IMR-90 (cell line): Measurements from ENCODE around the gene ZKSCAN7. TPM values are rescaled to one million over a fixed set of nuclear protein-coding genes. Genes with fewer than 3 reads are reported as not detected.

Experiments used
- ATAC-seq: fragments of 200-7000 bp; cut with Tn5 transposase; 2 replicates; pipeline ENCODE4 v1.9.1; 2020; ENCODE audit warnings: low read depth, mild to moderate bottlenecking, moderate library complexity
- BruUV-seq: library from RNA; stranded (reverse); fragments of 400-500 nt; replicated peaks from 2 replicates; lab custom pipeline; 2021; lab: Mats Ljungman, UMichigan
- CTCF ChIA-PET: fragments of 300-600 bp; formaldehyde crosslinking; extraction: SDS; loops from one replicate; lab custom pipeline; 2021; ENCODE audit warnings: antibody characterized with exemption; lab: Yijun Ruan, JAX
- POLR2A ChIA-PET: fragments of 300-600 bp; sonication (Branson Sonifier 250); formaldehyde crosslinking; loops from one replicate; lab custom pipeline; 2022; ENCODE audit warnings: antibody characterized with exemption; ENCODE audit not compliant: unreplicated experiment; lab: Charles Lee
- DNase-seq: peaks from one replicate; pipeline ENCODE4 v3.0.0; 2013
- H2AFZ ChIP-seq: replicated peaks from 2 replicates; pipeline ENCODE3; 2013; ENCODE audit warnings: low read length, mild to moderate bottlenecking; ENCODE audit not compliant: poor library complexity
- H2AK5ac ChIP-seq: 2 replicates; pipeline ENCODE4 v1.6.1; 2013; ENCODE audit warnings: low read depth, low read length, inconsistent platforms
- H2AK9ac ChIP-seq: replicated peaks from 2 replicates; pipeline ENCODE3; 2013; ENCODE audit warnings: mild to moderate bottlenecking, low read depth, low read length, moderate library complexity; ENCODE audit not compliant: poor library complexity
- H2BK120ac ChIP-seq: 2 replicates; pipeline ENCODE4 v1.6.1; 2013; ENCODE audit warnings: low read depth, low read length, inconsistent platforms
- H2BK15ac ChIP-seq: 3 replicates; pipeline ENCODE4 v1.6.1; 2013; ENCODE audit warnings: low read depth, low read length, inconsistent platforms
- H2BK20ac ChIP-seq: 2 replicates; pipeline ENCODE4 v1.6.1; 2013; ENCODE audit warnings: low read depth, mild to moderate bottlenecking, inconsistent platforms, low read length, moderate library complexity
- H2BK5ac ChIP-seq: 2 replicates; pipeline ENCODE4 v1.6.1; 2013; ENCODE audit warnings: mild to moderate bottlenecking, low read depth, low read length, inconsistent platforms; ENCODE audit not compliant: poor library complexity, severe bottlenecking
- H3K14ac ChIP-seq: replicated peaks from 2 replicates; pipeline ENCODE4 v1.6.1; 2013; ENCODE audit warnings: low read depth, low read length, inconsistent platforms
- H3K18ac ChIP-seq: 2 replicates; pipeline ENCODE4 v1.6.1; 2013; ENCODE audit warnings: low read depth, low read length, control low read depth
- H3K23ac ChIP-seq: 2 replicates; pipeline ENCODE4 v1.6.1; 2013; ENCODE audit warnings: low read depth, low read length, inconsistent platforms
- H3K27ac ChIP-seq: 2 replicates; pipeline ENCODE4 v1.5.1; 2013; ENCODE audit warnings: mild to moderate bottlenecking, control low read depth, low read length; ENCODE audit not compliant: insufficient read depth
- H3K27me3 ChIP-seq: 2 replicates; pipeline ENCODE4 v1.6.1; 2013; ENCODE audit warnings: low read length; ENCODE audit not compliant: control insufficient read depth, insufficient read depth
- H3K36me3 ChIP-seq: 2 replicates; pipeline ENCODE4 v1.6.1; 2013; ENCODE audit warnings: low read length, mixed read lengths; ENCODE audit not compliant: control insufficient read depth, insufficient read depth
- H3K4ac ChIP-seq: 2 replicates; pipeline ENCODE4 v1.6.1; 2013; ENCODE audit warnings: low read depth, low read length, inconsistent platforms
- H3K4me1 ChIP-seq: 2 replicates; pipeline ENCODE4 v1.6.1; 2013; ENCODE audit warnings: low read length, mixed read lengths; ENCODE audit not compliant: control insufficient read depth, insufficient read depth
- H3K4me2 ChIP-seq: 2 replicates; pipeline ENCODE4 v1.6.1; 2013; ENCODE audit warnings: low read depth, mild to moderate bottlenecking, control low read depth, low read length, moderate library complexity
- H3K4me3 ChIP-seq: 2 replicates; pipeline ENCODE4 v1.5.1; 2013; ENCODE audit warnings: low read depth, mild to moderate bottlenecking, control low read depth, low read length, moderate library complexity; ENCODE audit not compliant: insufficient read depth
- H3K56ac ChIP-seq: 2 replicates; pipeline ENCODE4 v1.6.1; 2013; ENCODE audit warnings: low read length, inconsistent platforms; ENCODE audit not compliant: insufficient read depth; ENCODE audit errors: extremely low read depth
- H3K79me1 ChIP-seq, 2 experiments: 2 replicates each; pipeline ENCODE4 v1.6.1; 2013; ENCODE audit warnings: low read length in 2 of 2, inconsistent platforms in 1 of 2, low read depth in 1 of 2
- H3K9ac ChIP-seq: 2 replicates; pipeline ENCODE4 v1.6.1; 2013; ENCODE audit warnings: low read depth, low read length, control low read depth
- H3K9me1 ChIP-seq: 2 replicates; pipeline ENCODE4 v1.6.1; 2013; ENCODE audit warnings: low read length, inconsistent platforms; ENCODE audit not compliant: insufficient read depth
- H3K9me3 ChIP-seq: 2 replicates; pipeline ENCODE4 v1.6.1; 2013; ENCODE audit warnings: low read length; ENCODE audit not compliant: control insufficient read depth, insufficient read depth
- H4K20me1 ChIP-seq: 2 replicates; pipeline ENCODE4 v1.6.1; 2013; ENCODE audit warnings: low read length, inconsistent platforms; ENCODE audit not compliant: insufficient read depth
- H4K5ac ChIP-seq: 2 replicates; pipeline ENCODE4 v1.6.1; 2013; ENCODE audit warnings: mild to moderate bottlenecking, low read depth, low read length, control low read depth
- H4K8ac ChIP-seq, 2 experiments: 2 replicates each; pipeline ENCODE4 v1.6.1; 2013; ENCODE audit warnings: low read depth in 2 of 2, low read length in 2 of 2, control low read depth in 1 of 2, inconsistent platforms in 1 of 2
- H4K91ac ChIP-seq: 2 replicates; pipeline ENCODE4 v1.6.1; 2013; ENCODE audit warnings: low read depth, low read length, inconsistent platforms; ENCODE audit not compliant: insufficient read depth
- BHLHE40 ChIP-seq: fragments of 150-350 bp; IDR thresholded peaks from 2 replicates; pipeline ENCODE4 v1.6.1; 2016; ENCODE audit warnings: mild to moderate bottlenecking, low read depth, low read length
- CTCF ChIP-seq: conservative IDR thresholded peaks from 2 replicates; pipeline ENCODE4 v1.5.1; 2012; ENCODE audit warnings: mild to moderate bottlenecking, low read depth, low read length, improper control_type of control experiment
- ELK1 ChIP-seq: fragments of 150-350 bp; IDR thresholded peaks from 2 replicates; pipeline ENCODE4 v1.6.1; 2016; ENCODE audit warnings: low read depth, mild to moderate bottlenecking, low read length, moderate library complexity, borderline replicate concordance
- FOS ChIP-seq: fragments of 150-350 bp; IDR thresholded peaks from 2 replicates; pipeline ENCODE4 v1.6.1; 2016; ENCODE audit warnings: low read depth, low read length
- MAFK ChIP-seq: IDR thresholded peaks from 2 replicates; pipeline ENCODE4 v1.6.1; 2012; ENCODE audit warnings: low read depth, low read length, improper control_type of control experiment
- MAZ ChIP-seq: IDR thresholded peaks from 2 replicates; pipeline ENCODE4 v1.6.1; 2012; ENCODE audit warnings: low read depth, mild to moderate bottlenecking, low read length, improper control_type of control experiment, moderate library complexity, borderline replicate concordance
- MXI1 ChIP-seq: IDR thresholded peaks from 2 replicates; pipeline ENCODE4 v1.6.1; 2012; ENCODE audit warnings: low read depth, mild to moderate bottlenecking, low read length, moderate library complexity, borderline replicate concordance
- NFE2L2 ChIP-seq: fragments of 150-350 bp; IDR thresholded peaks from 2 replicates; pipeline ENCODE4 v1.6.1; 2016; ENCODE audit warnings: low read depth, mild to moderate bottlenecking, low read length
- POLR2A ChIP-seq: IDR thresholded peaks from 2 replicates; pipeline ENCODE4 v1.6.1; 2012; ENCODE audit warnings: mild to moderate bottlenecking, low read depth, low read length
- RAD21 ChIP-seq: IDR thresholded peaks from 2 replicates; pipeline ENCODE4 v1.6.1; 2012; ENCODE audit warnings: low read length, improper control_type of control experiment
- RCOR1 ChIP-seq: IDR thresholded peaks from 2 replicates; pipeline ENCODE4 v1.6.1; 2012; ENCODE audit warnings: mild to moderate bottlenecking, low read length, improper control_type of control experiment; ENCODE audit not compliant: insufficient replicate concordance
- SMC3 ChIP-seq: fragments of 150-350 bp; IDR thresholded peaks from 2 replicates; pipeline ENCODE4 v1.6.1; 2016; ENCODE audit warnings: low read depth, mild to moderate bottlenecking, antibody characterized with exemption, low read length, moderate library complexity
- USF2 ChIP-seq: fragments of 150-350 bp; IDR thresholded peaks from 2 replicates; pipeline ENCODE4 v1.6.1; 2017; ENCODE audit warnings: mild to moderate bottlenecking, antibody characterized with exemption, low read length, low read depth
- WGBS, 2 experiments: methylation state at CpG; one replicate each; pipeline versions ENCODE4 v1.1.5 to v1.1.7; 2013; ENCODE audit warnings: missing lambda C conversion rate in 2 of 2; ENCODE audit not compliant: insufficient read length in 1 of 2; ENCODE audit errors: extremely low coverage in 2 of 2; 5-methylcytosine and 5-hydroxymethylcytosine counted together
- dilution Hi-C: fragments of 300-500 bp; cut with HindIII; formaldehyde crosslinking; loops from one replicate; pipeline ENCODE4 v1.14.3; 2018; ENCODE audit warnings: low sequenced_read_pairs; ENCODE audit not compliant: unreplicated experiment
- in situ Hi-C: fragments of 300-500 bp; cut with MboI; formaldehyde crosslinking; loops from 3 replicates; pipeline ENCODE4 v1.14.3; 2019; ENCODE audit warnings: low sequenced_read_pairs, inconsistent platforms, mixed read lengths
- intact Hi-C: fragments of 100-400 bp; cut with micrococcal nuclease; formaldehyde crosslinking; loops from 2 replicates; pipeline ENCODE4 v1.10.0; 2022
- polyA plus RNA-seq, 3 experiments: library from polyadenylated mRNA; depleted of rRNA; stranded (reverse); fragments of >200 nt; gene quantifications; 2 replicates each; pipeline ENCODE4 v1.2.3, GENCODE V29; 2012; ENCODE audit warnings: low replicate concordance in 1 of 3
- total RNA-seq: library from RNA; depleted of rRNA; stranded (reverse); fragments of >200 nt; gene quantifications from 2 replicates; pipeline ENCODE4 v1.2.3, GENCODE V29; 2012

ZKSCAN7 gene
- total and polyA plus RNA-seq, 2 of the 4 experiments (the other 2 are of a cell fraction), result 2.6 to 4.7 TPM

DNA sequence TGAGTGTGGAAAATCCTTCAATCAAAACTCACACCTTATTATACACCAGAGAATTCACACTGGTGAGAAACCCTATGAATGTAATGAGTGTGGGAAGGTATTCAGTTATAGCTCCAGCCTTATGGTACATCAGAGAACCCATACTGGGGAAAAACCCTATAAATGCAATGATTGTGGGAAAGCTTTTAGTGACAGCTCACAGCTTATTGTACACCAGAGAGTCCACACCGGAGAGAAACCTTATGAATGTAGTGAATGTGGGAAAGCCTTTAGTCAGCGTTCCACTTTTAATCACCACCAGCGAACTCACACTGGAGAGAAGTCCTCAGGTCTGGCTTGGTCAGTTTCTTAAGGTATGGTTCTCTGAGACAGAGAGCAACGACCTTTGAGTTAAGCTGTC, 16.0 kb downstream of the ZKSCAN7 start:
- H2BK5ac ChIP-seq, result no peak overlapping the region

More for the DNA sequence above, 16.0 kb downstream of the ZKSCAN7 start:
- H2AK5ac ChIP-seq, result no peak overlapping the region
- H3K4me1 ChIP-seq, result peaks cover 2% of the 10 kb centered on the region; the same call in 1 of the 2 replicates
- H4K5ac ChIP-seq, result no peak overlapping the region
- peaks cover 29% of the 10 kb centered on the region for H3K36me3 ChIP-seq
- H4K8ac ChIP-seq, result no peak overlapping the region
- H3K27ac ChIP-seq, result no peak overlapping the region
- no peak overlapping the region for H3K56ac ChIP-seq
- ATAC-seq (no peak), DNase-seq (no peak)
- H3K4me2 ChIP-seq, result no peak overlapping the region
- H4K20me1 ChIP-seq, result no peaks in the 10 kb centered on the region
- TF ChIP-seq RAD21 (no peak), SMC3 (no peak), MAZ (no peak), POLR2A (no peak), NFE2L2 (no peak), ELK1 (no peak), CTCF (no peak), FOS (no peak), RCOR1 (no peak), MXI1 (no peak), USF2 (no peak), MAFK (no peak), BHLHE40 (no peak)
- H2AK9ac ChIP-seq, result no peak overlapping the region
- POLR2A ChIA-PET, result no interaction called here
- H3K27me3 ChIP-seq, result no peaks in the 10 kb centered on the region
- in situ Hi-C loops (no loop called here), intact Hi-C loops (no loop called here), dilution Hi-C loops (no loop called here)
- no peaks in the 10 kb centered on the region for H3K9me1 ChIP-seq
- CTCF ChIA-PET, result no interaction called here
- no peak overlapping the region for H3K4me3 ChIP-seq
- no peak overlapping the region for H4K91ac ChIP-seq
- no peak overlapping the region for H2BK15ac ChIP-seq
- no peak overlapping the region for H3K18ac ChIP-seq
- WGBS, 2 experiments, result no CpG with 5 or more reads among the region's 4 CpGs
- no peak overlapping the region for H3K14ac ChIP-seq
- no peak overlapping the region for H3K23ac ChIP-seq
- H2BK120ac ChIP-seq, result no peak overlapping the region
- H2BK20ac ChIP-seq, result no peak overlapping the region
- H3K9ac ChIP-seq, result no peak overlapping the region
- no TSS peak for BruUV-seq
- no peak overlapping the region for H3K4ac ChIP-seq
- H2AFZ ChIP-seq, result no peak overlapping the region
- H3K79me1 ChIP-seq, result no peaks in the 10 kb centered on the region; a peak in 1 of 4 replicates
- H3K9me3 ChIP-seq, result peaks cover 18% of the 10 kb centered on the region
